HEK293 (cell line): ENCODE results near the gene PTGFRN.

Experiments
- CTCF ChIA-PET: fragments of 350-600 bp; formaldehyde crosslinking; extraction: SDS; loops from one replicate; lab custom pipeline; 2021; ENCODE audit warnings: antibody characterized with exemption; lab: Yijun Ruan, JAX
- POLR2A ChIA-PET: fragments of 300-600 bp; formaldehyde crosslinking; extraction: SDS; loops from one replicate; lab custom pipeline; 2020; ENCODE audit warnings: antibody characterized with exemption, inconsistent platforms; lab: Yijun Ruan, JAX
- H3K27ac ChIP-seq: fragments of 200-500 bp; sonication (Bioruptor generic); 2 replicates; pipeline ENCODE4 v1.5.1; 2014; ENCODE audit warnings: low read depth, low read length, control low read depth, inconsistent platforms; ENCODE audit errors: extremely low read depth
- H3K36me3 ChIP-seq, 2 experiments: fragments of 200-500 bp in 1 of 2; sonication (Bioruptor generic) in 1 of 2; 1 replicate in 1 of 2; 2 replicates in 1 of 2; pipeline ENCODE4 v1.5.1; 2014 to 2017; ENCODE audit warnings: inconsistent platforms in 2 of 2, low read length in 2 of 2; ENCODE audit not compliant: control insufficient read depth in 2 of 2, insufficient read depth in 1 of 2
- H3K4me1 ChIP-seq: fragments of 200-500 bp; sonication (Bioruptor generic); 2 replicates; pipeline ENCODE4 v1.5.1; 2014; ENCODE audit warnings: mild to moderate bottlenecking, low read length, inconsistent platforms; ENCODE audit not compliant: control insufficient read depth, insufficient read depth
- H3K4me3 ChIP-seq: 2 replicates; pipeline ENCODE4 v1.5.1; 2011; ENCODE audit warnings: low read depth, mild to moderate bottlenecking, control low read depth, low read length, moderate library complexity
- H3K9me3 ChIP-seq: fragments of 200-500 bp; sonication (Bioruptor generic); 2 replicates; pipeline ENCODE4 v1.5.1; 2014; ENCODE audit warnings: low read depth, low read length, inconsistent platforms; ENCODE audit not compliant: control insufficient read depth, insufficient read depth
- INSM2 ChIP-seq: fragments of 450-650 bp; formaldehyde crosslinking; IDR thresholded peaks from 2 replicates; pipeline ENCODE4 v1.5.1; 2016; ENCODE audit warnings: missing biosample characterization, missing genetic modification characterization
- SP3 ChIP-seq: fragments of 450-650 bp; formaldehyde crosslinking; IDR thresholded peaks from 2 replicates; pipeline ENCODE4 v1.5.1; 2016; ENCODE audit warnings: missing biosample characterization, missing genetic modification characterization
- ZFP3 ChIP-seq: fragments of 450-650 bp; formaldehyde crosslinking; IDR thresholded peaks from 2 replicates; pipeline ENCODE4 v1.5.1; 2016; ENCODE audit warnings: low read depth, missing biosample characterization, missing genetic modification characterization
- ZNF146 ChIP-seq: fragments of 450-650 bp; formaldehyde crosslinking; IDR thresholded peaks from 2 replicates; pipeline ENCODE4 v1.5.1; 2016; ENCODE audit warnings: missing biosample characterization, missing genetic modification characterization
- ZNF148 ChIP-seq: fragments of 450-650 bp; formaldehyde crosslinking; IDR thresholded peaks from 2 replicates; pipeline ENCODE4 v1.5.0; 2017; ENCODE audit warnings: missing biosample characterization, missing genetic modification characterization, borderline replicate concordance
- ZNF239 ChIP-seq: fragments of 450-650 bp; formaldehyde crosslinking; IDR thresholded peaks from 2 replicates; pipeline ENCODE4 v1.5.1; 2016; ENCODE audit warnings: missing biosample characterization, missing genetic modification characterization
- ZNF280C ChIP-seq: fragments of 450-650 bp; formaldehyde crosslinking; IDR thresholded peaks from 2 replicates; pipeline ENCODE4 v1.5.1; 2016; ENCODE audit warnings: missing biosample characterization, missing genetic modification characterization
- ZNF416 ChIP-seq: fragments of 450-650 bp; formaldehyde crosslinking; IDR thresholded peaks from 2 replicates; pipeline ENCODE4 v1.5.1; 2016; ENCODE audit warnings: missing biosample characterization, missing genetic modification characterization
- ZNF580 ChIP-seq: fragments of 450-650 bp; formaldehyde crosslinking; IDR thresholded peaks from 2 replicates; pipeline ENCODE4 v1.5.1; 2016; ENCODE audit warnings: missing biosample characterization, missing genetic modification characterization
- ZNF645 ChIP-seq: fragments of 450-650 bp; formaldehyde crosslinking; IDR thresholded peaks from 2 replicates; pipeline ENCODE4; 2016; ENCODE audit warnings: missing biosample characterization, missing genetic modification characterization
- ZNF654 ChIP-seq: fragments of 450-650 bp; formaldehyde crosslinking; IDR thresholded peaks from 2 replicates; pipeline ENCODE4 v1.5.1; 2016; ENCODE audit warnings: low read depth, missing biosample characterization, missing genetic modification characterization
- ZNF664 ChIP-seq: fragments of 450-650 bp; formaldehyde crosslinking; IDR thresholded peaks from 2 replicates; pipeline ENCODE4 v1.5.1; 2016; ENCODE audit warnings: missing biosample characterization, missing genetic modification characterization

PTGFRN gene

GRCh38 chr1:116962987-116963639 is 53.4 kb downstream of the PTGFRN start:
- TF ChIP-seq ZNF148 (tag by site-specific recombination): no peak
- TF ChIP-seq SP3 (tag by site-specific recombination): no peak
- H3K4me3 ChIP-seq: no peak overlapping the region
- ChIA-PET CTCF (no interaction called here), POLR2A (no interaction called here)
- no peak overlapping the region for H3K27ac ChIP-seq
- no peaks in the 10 kb centered on the region for H3K4me1 ChIP-seq
- H3K36me3 ChIP-seq: peaks cover 15 to 84% of the 10 kb centered on the region in 2 experiments; a peak in 2 of 3 replicates
- H3K9me3 ChIP-seq: no peaks in the 10 kb centered on the region

- TF ChIP-seq ZNF239 (tag by site-specific recombination) (no peak), ZNF146 (tag by site-specific recombination) (no peak), ZNF416 (tag by site-specific recombination) (no peak)
- ChIA-PET POLR2A (no interaction called here), CTCF (no interaction called here)
Measured at GRCh38 chr1:116966791-116967190, 57.1 kb downstream of the PTGFRN start.

GRCh38 chr1:116968724-116969123 is 59.0 kb downstream of the PTGFRN start:
- CTCF ChIA-PET: interaction anchor here (0.6 kb wide), 1 partner anchor 99 kb away, joined by 3 read pairs; no protein-coding TSS in a partner anchor

More at GRCh38 chr1:116966791-116967190, 57.1 kb downstream of the PTGFRN start:
- Histone ChIP-seq H3K4me3 (no peak overlapping the region), H3K9me3 (no peaks in the 10 kb centered on the region), H3K27ac (no peak overlapping the region), H3K36me3 (peaks cover 15 to 65% of the 10 kb centered on the region in 2 experiments; a peak in 2 of 3 replicates), H3K4me1 (no peaks in the 10 kb centered on the region)

GRCh38 chr1:116971258-116971860 is 61.6 kb downstream of the PTGFRN start:
- H3K9me3 ChIP-seq: no peaks in the 10 kb centered on the region; the same call in 1 of the 2 replicates
- no peaks in the 10 kb centered on the region for H3K4me1 ChIP-seq
- ChIA-PET CTCF (interaction anchor here (0.9 to 1.1 kb wide), 2 partner anchors 36 to 46 kb away, joined by 3 read pairs; no protein-coding TSS in a partner anchor), POLR2A (no interaction called here)
- H3K4me3 ChIP-seq: no peak overlapping the region
- TF ChIP-seq ZNF654 (no peak), ZFP3 (tag by site-specific recombination) (no peak), ZNF645 (no peak), ZNF664 (tag by site-specific recombination) (no peak), INSM2 (tag by site-specific recombination) (no peak)
- H3K36me3 ChIP-seq: peaks cover 7 to 37% of the 10 kb centered on the region in 2 experiments; a peak in 2 of 3 replicates
- H3K27ac ChIP-seq: no peak overlapping the region

More at GRCh38 chr1:116968724-116969123, 59.0 kb downstream of the PTGFRN start:
- POLR2A ChIA-PET: no interaction called here
- peak; percentile 83 for TF ChIP-seq ZNF146 (tag by site-specific recombination)
- TF ChIP-seq ZNF280C (tag by site-specific recombination): no peak
- TF ChIP-seq ZNF580 (tag by site-specific recombination): 0 out of 2 replicates have a peak, but pooled peaks have one; percentile 19
- TF ChIP-seq, all 188 proteins: peak for 2
- no peak overlapping the region for H3K27ac ChIP-seq
- H3K36me3 ChIP-seq: peaks cover 15 to 49% of the 10 kb centered on the region in 2 experiments; a peak in 2 of 3 replicates
- no peak overlapping the region for H3K4me3 ChIP-seq
- H3K9me3 ChIP-seq: no peaks in the 10 kb centered on the region; the same call in 1 of the 2 replicates
- H3K4me1 ChIP-seq: no peaks in the 10 kb centered on the region
